HG03196 (cell line): Measurements from ENCODE around the gene SLC51B.
A peak's percentile ranks its signal among the peaks of the same experiment; 100 is the strongest.

ENCODE experiments used
- ATAC-seq: cut with Tn5 transposase; IDR thresholded peaks from one replicate; pipeline ENCODE4 v1.9.1; 2021; ENCODE audit not compliant: unreplicated experiment

Gene SLC51B

DNA sequence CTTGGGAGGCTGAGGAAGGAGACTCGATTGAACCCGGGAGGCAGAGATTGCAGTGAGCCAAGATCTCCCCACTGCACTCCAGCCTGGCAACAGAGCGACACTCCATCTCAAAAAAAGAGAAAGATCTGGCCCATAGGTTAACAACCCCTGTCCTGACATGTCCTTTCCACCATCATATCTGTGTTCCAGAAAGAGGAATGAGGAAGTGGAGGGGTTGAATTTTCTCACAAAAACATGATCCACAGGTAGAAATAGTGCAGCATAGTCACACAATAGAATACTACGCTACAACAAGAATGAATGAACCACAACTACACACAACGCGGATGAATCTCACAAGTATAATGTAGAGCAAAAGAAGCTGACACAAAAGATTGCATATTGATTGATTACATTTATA is 4.7 kb upstream of the SLC51B start:
- no peak for ATAC-seq

DNA sequence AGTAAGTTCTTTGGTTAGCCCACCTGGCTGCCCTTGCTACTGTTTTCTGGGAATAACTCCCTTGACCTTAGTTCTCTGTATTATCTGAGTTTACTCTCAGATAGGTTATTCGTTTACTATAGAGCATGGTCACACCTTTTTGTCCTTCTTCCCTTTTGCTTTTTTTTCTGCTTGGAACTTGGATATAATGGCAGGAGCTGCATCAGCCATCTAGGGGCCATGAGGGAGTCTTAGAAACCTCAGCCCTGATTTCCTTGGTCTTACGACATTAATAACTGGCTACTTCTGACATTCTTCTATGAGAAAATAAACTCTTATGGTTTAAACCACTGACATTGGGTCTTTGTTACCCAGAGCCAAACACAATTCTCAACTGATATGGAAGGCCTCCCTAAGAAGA is 3.4 kb upstream of the SLC51B start:
- no peak for ATAC-seq

DNA sequence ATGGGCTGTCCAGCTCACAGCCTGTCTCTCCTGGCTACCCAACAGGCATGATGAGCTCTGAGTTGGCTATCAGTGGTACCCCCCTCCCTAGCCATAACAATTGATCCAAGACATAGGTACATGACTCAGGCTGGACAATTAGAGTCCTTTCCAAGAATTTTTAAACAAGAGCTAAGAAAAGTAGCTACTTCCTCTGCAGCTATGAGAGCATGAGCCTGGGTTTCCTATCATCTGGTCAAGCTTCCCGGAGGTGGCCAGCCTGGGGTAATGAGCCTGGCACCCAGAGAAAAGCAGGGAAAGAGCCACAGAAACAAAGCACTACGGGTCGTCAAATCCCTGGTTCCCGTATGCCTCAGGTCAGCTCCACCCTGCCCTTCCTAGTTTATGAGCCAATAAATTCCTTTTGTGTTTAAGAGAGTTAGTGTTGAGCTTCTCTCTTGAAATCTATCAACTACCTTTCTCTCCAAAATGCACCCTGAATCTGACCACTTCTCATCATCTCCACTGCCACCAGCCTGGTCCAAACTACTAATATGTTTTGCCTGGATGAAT is 2.3 kb upstream of the SLC51B start:
- no peak for ATAC-seq

DNA sequence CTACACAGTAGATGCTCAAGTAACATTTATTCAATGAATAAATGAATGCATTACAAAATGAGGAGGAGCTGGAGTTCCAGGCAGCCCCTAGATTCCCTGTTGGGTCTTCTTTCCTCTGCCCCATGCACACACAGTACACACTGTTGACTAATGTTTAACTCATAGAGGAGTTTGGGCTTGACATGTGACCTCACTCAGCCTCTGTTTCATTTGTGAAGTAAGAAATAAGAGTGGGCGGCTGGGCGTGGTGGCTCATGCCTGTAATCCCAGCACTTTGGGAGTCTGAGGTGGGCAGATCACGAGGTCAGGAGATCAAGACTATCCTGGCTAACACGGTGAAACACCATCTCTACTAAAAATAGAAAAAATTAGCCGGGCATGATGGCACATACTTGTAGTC is 969 bp upstream of the SLC51B start:
- ATAC-seq: peak; percentile 68

DNA sequence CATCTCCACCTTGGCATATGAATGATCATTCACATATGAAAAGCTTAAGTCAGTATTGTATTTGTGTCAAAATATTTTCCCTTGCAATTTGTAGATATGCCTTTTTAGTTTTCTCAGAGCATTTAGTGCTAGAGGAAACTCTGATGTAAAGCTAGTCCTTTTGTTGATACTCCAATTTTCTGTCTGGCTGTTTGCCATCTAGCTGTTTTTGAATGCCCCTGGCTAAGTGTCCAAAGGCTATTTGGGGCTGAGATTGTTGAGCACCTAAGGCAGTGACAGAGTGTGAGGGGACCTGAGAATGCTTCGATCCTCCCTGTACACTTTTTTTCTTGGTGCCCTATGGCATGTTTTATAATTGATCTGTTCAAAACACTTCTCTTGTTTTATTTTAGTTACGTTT is 3.1 kb downstream of the SLC51B start:
- ATAC-seq: no peak

GRCh38 chr15:65049418-65049840 is 4.2 kb downstream of the SLC51B start:
- peak; percentile 54 for ATAC-seq

- no peak for ATAC-seq
These were observed 5.1 kb downstream of the SLC51B start for GRCh38 chr15:65050270-65050669.

DNA sequence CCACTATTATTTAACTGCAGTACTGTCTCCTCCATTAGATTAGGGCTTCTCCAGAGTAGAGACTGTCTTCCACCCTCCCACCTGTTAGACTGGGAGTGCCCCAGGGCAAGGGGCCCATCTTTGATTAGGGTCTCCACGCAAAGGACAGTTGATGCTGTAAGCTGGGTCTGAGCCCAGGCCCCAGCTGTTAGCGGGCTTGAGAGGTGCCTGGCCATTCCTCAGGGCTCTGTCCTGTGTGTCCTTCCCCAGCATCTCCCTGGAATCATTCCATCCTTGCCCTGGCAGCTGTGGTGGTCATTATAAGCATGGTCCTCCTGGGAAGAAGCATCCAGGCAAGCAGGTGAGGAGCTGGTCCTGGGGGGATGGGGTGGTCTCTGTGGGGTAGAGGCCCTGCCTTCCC is 6.1 kb downstream of the SLC51B start:
- ATAC-seq: no peak

GRCh38 chr15:65052956-65053355 is 7.8 kb downstream of the SLC51B start:
- ATAC-seq: no peak

- no peak for ATAC-seq
These were observed 9.4 kb downstream of the SLC51B start for GRCh38 chr15:65054333-65055200.

DNA sequence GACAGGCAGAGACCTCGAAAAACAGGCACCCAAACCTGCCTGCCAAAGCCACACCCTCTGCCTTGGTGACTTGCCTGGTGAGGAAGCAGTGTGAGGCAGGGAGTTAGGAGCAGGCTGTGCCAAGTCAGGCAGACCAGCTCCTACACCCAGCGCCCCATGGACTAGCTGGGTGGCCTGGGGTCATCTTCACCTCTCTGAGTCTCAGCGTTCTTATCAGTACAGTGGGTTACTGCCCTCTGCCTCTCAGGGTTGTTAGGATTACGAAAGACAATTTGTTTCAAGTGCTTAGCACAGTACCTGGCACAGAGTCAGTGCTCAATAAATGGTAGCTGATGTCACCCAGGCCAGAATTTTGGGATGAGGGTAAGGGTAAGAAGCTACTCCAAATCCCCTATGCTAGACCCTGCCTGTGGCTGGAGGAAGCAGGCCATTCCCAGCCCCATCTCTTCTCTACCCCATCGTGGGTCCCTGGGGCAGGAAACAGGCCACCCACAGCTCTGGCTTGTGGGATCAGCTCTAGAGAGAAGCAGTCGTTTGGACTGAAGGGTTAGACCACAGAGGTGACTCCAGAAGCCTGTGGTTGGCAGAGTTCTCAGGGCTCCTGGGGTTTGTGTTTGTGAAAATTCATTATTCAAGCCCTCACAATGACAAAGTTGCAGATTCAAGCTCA is 10.1 kb downstream of the SLC51B start:
- ATAC-seq: no peak

DNA sequence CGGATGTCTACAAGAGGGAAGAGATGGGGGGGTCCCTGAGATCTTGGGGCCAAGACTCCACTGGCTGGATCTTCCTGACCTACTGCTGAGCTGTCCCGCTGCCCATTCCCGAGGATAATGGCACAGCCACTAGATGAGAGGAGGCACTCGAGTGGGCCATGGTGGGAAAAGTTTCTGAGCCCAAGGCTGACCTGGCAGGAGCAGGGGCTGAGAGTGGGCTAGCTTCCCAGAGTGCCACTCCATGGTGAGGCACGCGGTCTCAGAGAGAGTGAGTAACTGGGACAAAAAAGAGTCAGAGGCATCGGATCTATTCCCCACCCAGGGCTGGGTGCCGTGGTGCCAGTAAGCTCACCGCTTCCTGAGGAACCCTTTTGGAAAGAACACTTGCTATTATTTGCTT is 10.9 kb downstream of the SLC51B start:
- ATAC-seq: no peak

- ATAC-seq: no peak
These were observed 11.8 kb downstream of the SLC51B start for GRCh38 chr15:65056868-65057548.

DNA sequence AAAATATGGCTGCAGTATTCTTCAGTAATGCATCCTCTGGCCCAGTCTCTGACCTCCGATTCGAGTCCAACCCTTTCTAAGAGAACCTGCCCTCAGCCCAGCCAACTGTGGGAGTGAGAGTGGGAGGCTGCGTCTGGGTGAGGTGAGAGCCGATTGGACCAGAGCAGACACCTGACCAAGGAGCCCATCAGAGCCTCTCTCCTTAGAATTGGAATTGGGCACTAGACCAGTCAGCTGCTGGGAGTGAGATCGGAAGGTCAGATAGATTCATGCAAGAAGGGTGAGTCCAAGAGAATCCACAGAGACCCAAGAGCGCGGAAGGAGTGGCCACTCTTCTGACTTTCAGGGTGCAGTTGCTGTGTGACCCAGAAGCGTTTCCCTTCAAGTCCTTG is 12.4 kb downstream of the SLC51B start:
- no peak for ATAC-seq

- no peak for ATAC-seq
These were observed 13.5 kb downstream of the SLC51B start for GRCh38 chr15:65058394-65059368.

DNA sequence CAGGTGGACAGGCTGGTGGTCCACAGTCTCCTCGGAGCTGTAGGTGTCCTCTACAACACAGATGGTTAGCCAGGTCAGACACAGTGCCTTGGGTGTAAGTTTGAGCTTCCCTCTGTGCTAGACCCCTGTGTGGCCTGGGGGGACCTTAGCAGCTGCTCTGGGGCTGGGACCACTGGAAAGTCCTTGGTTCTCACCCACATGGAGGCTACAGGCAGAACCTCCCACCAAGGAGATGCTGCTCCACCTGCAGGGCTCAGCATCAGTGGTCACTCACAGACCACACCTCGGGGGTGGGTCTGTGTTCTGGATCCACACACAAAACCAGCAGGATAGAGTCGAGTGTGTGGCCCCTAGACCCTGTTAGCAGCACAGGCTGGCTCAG is 14.2 kb downstream of the SLC51B start:
- ATAC-seq: no peak

GRCh38 chr15:65059931-65060596 is 14.9 kb downstream of the SLC51B start:
- no peak for ATAC-seq

DNA sequence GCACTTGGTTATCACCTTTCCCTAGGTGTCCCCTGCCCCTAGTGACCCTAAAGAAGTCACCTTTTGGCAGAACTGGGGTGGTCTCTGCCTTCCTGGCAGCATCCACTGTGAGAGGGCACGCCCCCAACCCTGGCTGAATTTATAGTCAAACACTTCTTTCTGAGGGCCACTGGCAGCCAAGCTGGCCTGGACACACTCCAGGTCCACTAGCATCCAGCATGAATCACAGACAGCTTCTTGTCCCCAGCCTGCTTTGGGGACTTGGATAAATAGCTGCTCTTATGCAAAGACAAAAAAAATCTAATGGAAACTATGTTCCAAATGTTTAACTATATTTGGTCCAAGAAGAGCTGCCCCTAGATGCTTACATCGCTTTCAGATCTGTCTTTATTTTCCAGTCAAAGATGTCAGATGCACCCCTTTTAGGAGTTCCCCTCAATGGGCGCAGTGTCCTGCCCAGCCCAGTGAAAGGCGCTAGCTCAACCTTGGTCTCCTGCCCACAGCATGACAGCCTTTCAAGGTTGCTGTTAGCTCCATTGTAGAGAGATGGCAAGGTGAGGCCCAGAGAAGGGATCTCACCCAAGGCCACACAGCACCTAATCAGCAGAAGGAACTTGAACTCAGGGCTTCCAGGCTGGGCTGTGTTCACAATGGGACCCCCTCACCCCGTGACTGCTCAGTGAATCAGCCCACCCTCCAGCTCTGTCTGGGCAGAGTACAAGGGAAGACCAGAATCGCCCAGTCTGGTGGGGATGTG is 15.6 kb downstream of the SLC51B start:
- no peak for ATAC-seq

DNA sequence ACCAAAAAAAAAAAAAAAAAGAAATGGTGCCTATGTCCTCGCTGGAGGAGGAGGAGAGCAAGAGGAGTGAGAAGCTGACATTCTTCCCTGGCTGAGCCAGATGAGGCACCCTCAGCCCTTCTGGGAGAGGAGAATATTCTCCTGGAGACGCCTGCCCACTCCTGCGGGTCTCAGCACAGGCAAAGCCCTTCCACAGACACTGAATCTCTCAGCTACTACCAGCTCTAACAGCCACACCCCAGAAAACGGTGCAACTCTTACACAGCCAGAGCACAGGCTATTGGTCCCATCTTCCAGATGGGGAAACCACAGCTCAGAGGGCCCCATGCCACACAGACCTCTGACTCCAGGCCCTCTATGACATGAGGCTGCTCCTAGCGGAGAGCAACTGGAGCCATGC is 16.9 kb downstream of the SLC51B start:
- no peak for ATAC-seq
